AG04450 (cell line): Measurements from ENCODE around the gene NUDT9. TPM values are rescaled to one million over a fixed set of nuclear protein-coding genes. Genes with fewer than 3 reads are reported as not detected.
"Not testable (repeated sequence)": the region's sequence is repeated elsewhere in the genome, so short reads cannot be mapped to it uniquely, and the experiment has no call there.

Experiments used
- CTCF ChIA-PET: fragments of 300-600, 350-600 bp; formaldehyde crosslinking; extraction: SDS; loops from one replicate; lab custom pipeline; 2022; ENCODE audit warnings: antibody characterized with exemption, inconsistent platforms; lab: Charles Lee
- POLR2A ChIA-PET: fragments of 350-600 bp; formaldehyde crosslinking; extraction: SDS; loops from one replicate; lab custom pipeline; 2021; ENCODE audit warnings: antibody characterized with exemption, inconsistent platforms; lab: Yijun Ruan, JAX
- DNase-seq: peaks from one replicate; pipeline ENCODE4 v3.0.0-alpha.2; 2011; ENCODE audit warnings: low read depth, low spot score
- H3K27ac ChIP-seq: one replicate; pipeline ENCODE4 v1.5.1; 2012; ENCODE audit warnings: low read depth, low read length, control low read depth
- H3K27me3 ChIP-seq: one replicate; pipeline ENCODE4 v1.6.0; 2012; ENCODE audit warnings: low read length; ENCODE audit not compliant: control insufficient read depth, insufficient read depth
- H3K4me3 ChIP-seq: 2 replicates; pipeline ENCODE4 v1.5.1; 2011; ENCODE audit warnings: mild to moderate bottlenecking, low read depth, low read length, control low read depth
- H3K9me3 ChIP-seq: 2 replicates; pipeline ENCODE4 v1.5.1; 2012; ENCODE audit warnings: low read length; ENCODE audit not compliant: control insufficient read depth, insufficient read depth
- CTCF ChIP-seq: IDR thresholded peaks from 2 replicates; pipeline ENCODE4 v1.5.1; 2011; ENCODE audit warnings: low read depth, low read length, control low read depth, inconsistent platforms
- polyA plus RNA-seq: library from polyadenylated mRNA; depleted of rRNA; stranded (reverse); fragments of >200 nt; gene quantifications from 2 replicates; pipeline ENCODE4 v1.2.3, GENCODE V29; 2011

NUDT9 gene
- polyA plus RNA-seq, 1 experiment: 31.4 TPM

GRCh38 chr4:87410157-87410556 lies 12.2 kb upstream of the NUDT9 start:
- Histone ChIP-seq H3K27me3 (peaks cover 7% of the 10 kb centered on the region), H3K9me3 (no peaks in the 10 kb centered on the region), H3K4me3 (no peak overlapping the region), H3K27ac (no peak overlapping the region)
- CTCF ChIA-PET: no interaction called here
- DNase-seq: no peak
- POLR2A ChIA-PET: interaction anchor here (1.7 kb wide), 1 partner anchor 19 kb away, joined by 5 read pairs; the partner anchor contains the start of gene HSD17B11
- no peak for TF ChIP-seq CTCF

- TF ChIP-seq CTCF: no peak
- peaks cover 3% of the 10 kb centered on the region for H3K27me3 ChIP-seq
- no peak overlapping the region for H3K4me3 ChIP-seq
- CTCF ChIA-PET: interaction anchor here (1.0 kb wide), 1 partner anchor 55 kb away, joined by 3 read pairs; no protein-coding TSS in a partner anchor
- H3K27ac ChIP-seq: no peak overlapping the region
- no peak for DNase-seq
- H3K9me3 ChIP-seq: no peaks in the 10 kb centered on the region
- POLR2A ChIA-PET: interaction anchor here (1.7 kb wide), 1 partner anchor 20 kb away, joined by 5 read pairs; the partner anchor contains the start of gene HSD17B11
Measured at GRCh38 chr4:87410679-87411078, 11.7 kb upstream of the NUDT9 start.

GRCh38 chr4:87414816-87415215 lies 7.6 kb upstream of the NUDT9 start:
- ChIA-PET CTCF (no interaction called here), POLR2A (no interaction called here)
- Histone ChIP-seq H3K27ac (no peak overlapping the region), H3K27me3 (no peaks in the 10 kb centered on the region), H3K4me3 (no peak overlapping the region), H3K9me3 (no peaks in the 10 kb centered on the region)
- no peak for DNase-seq
- TF ChIP-seq CTCF: no peak

GRCh38 chr4:87416965-87417364 lies 5.4 kb upstream of the NUDT9 start:
- no peaks in the 10 kb centered on the region for H3K9me3 ChIP-seq
- H3K27me3 ChIP-seq: no peaks in the 10 kb centered on the region
- ChIA-PET CTCF (interaction anchor here (0.6 kb wide), 2 partner anchors 25 to 63 kb away, joined by 3 to 5 read pairs; no protein-coding TSS in a partner anchor), POLR2A (no interaction called here)
- no peak overlapping the region for H3K27ac ChIP-seq
- DNase-seq: no peak
- no peak overlapping the region for H3K4me3 ChIP-seq
- no peak for TF ChIP-seq CTCF

- H3K4me3 ChIP-seq, H3K27ac ChIP-seq, POLR2A ChIA-PET, H3K9me3 ChIP-seq, H3K27me3 ChIP-seq, CTCF ChIA-PET, DNase-seq: not testable (repeated sequence)
Measured at GRCh38 chr4:87418410-87418809, 4.0 kb upstream of the NUDT9 start.
